Left kidney (tissue), 2 donors: Measurements from ENCODE around the gene AQP3. TPM values are rescaled to one million over a fixed set of nuclear protein-coding genes. Genes with fewer than 3 reads are reported as not detected.
"Not testable (repeated sequence)": the region's sequence is repeated elsewhere in the genome, so short reads cannot be mapped to it uniquely, and the experiment has no call there.

Source experiments
- DNase-seq: peaks from one replicate; pipeline ENCODE4 v3.0.0-alpha.2; 2013
- polyA plus RNA-seq: library from polyadenylated mRNA; unstranded; fragments of 120-200 nt; gene quantifications from one replicate; pipeline ENCODE4 v1.2.1, GENCODE V29; 2013; ENCODE audit not compliant: insufficient read length

Gene AQP3
- polyA plus RNA-seq, 1 donor = 30.7 TPM

- DNase-seq = no peak
These were observed 3.8 kb downstream of the AQP3 start for GRCh38 chr9:33443464-33444154.

GRCh38 chr9:33443047-33443446, 4.3 kb downstream of the AQP3 start:
- DNase-seq = no peak

GRCh38 chr9:33442125-33442524, 5.3 kb downstream of the AQP3 start:
- DNase-seq = no peak

DNA sequence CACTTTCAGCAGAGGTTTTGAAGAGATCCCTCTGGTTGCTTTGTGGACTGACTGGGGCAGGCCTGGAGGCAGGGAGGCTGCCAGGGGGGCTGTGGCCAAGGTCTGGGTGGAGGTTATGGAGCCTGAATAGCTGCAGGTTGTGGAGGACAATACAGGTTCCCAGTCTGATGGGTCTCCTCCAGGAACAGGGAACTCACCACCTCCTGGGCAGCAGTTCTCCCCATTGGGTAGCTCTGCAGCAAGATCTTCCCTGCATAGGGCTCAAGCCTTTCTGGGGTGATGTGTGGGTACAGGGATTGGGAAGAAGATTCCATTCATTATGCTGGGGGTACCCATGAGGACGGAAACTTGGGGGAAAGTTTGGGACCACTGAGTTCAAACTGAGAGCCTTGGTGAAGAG, 6.8 kb downstream of the AQP3 start:
- no peak for DNase-seq

GRCh38 chr9:33440204-33440603, 7.2 kb downstream of the AQP3 start:
- DNase-seq = no peak

DNA sequence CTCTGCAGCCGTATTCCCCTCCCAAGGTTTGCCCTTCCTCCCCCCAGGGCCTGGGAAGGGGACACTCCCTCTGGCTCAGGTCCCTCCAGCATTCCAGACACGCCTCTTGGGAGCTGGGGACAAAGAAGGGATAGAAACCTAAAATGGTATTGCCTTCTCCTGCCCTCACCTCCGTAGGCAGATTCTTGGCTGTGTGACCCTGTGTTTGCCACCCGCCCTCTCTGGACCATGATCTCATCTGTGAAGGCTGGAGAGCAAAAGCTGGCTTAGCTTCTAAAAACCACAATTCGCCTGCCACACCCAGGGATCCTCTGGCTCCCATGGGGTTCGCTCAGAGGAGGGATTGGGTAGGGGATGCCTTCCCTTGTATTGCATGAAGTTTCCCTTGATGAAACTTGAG, 7.7 kb downstream of the AQP3 start:
- no peak for DNase-seq

GRCh38 chr9:33438926-33439680, 8.3 kb downstream of the AQP3 start:
- no peak for DNase-seq

- DNase-seq = no peak
These were observed 9.5 kb downstream of the AQP3 start for GRCh38 chr9:33437898-33438297.

GRCh38 chr9:33437205-33437604, 10.2 kb downstream of the AQP3 start:
- no peak for DNase-seq

- DNase-seq = no peak
These were observed 10.9 kb downstream of the AQP3 start for GRCh38 chr9:33436445-33436844.

GRCh38 chr9:33435821-33436277, 11.5 kb downstream of the AQP3 start:
- no peak for DNase-seq

DNA sequence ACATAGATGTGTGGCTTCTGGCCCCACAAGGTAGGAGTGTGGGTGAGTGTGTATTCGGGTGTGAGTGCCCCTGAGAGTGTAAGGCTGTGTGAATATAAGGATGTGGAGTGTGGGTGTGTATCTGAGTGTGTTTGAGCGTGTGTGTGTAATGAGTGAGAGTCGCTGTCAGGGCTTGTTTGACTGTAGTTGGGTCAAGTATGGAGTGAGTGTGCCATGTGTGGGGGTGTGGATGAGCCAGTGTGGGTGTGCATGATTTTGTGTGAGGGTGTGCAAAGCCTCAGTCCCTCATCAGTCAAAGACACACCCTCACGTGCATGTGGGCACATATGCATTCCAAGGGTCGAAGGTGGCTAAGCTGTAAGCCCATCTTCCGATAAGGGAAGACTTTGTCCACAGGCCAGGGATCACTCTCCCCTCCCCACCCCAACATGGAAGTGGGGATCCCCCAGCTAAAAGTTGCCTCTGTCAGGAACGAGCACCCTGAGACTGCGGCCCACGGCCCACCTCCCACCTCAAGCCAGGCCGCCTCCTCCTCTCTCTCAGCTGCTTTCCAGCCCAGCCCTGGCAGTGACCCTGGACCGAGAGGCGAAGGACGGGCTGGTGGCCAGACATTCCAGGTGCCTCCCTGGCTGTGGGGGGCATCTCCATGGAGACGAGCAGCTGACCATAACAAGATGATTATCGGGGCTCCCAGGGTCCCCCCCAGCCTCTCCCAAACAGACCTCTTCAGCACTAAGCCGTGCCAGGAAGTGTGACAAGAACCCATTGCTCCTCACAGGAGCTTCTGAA, 12.9 kb downstream of the AQP3 start:
- DNase-seq = no peak

DNA sequence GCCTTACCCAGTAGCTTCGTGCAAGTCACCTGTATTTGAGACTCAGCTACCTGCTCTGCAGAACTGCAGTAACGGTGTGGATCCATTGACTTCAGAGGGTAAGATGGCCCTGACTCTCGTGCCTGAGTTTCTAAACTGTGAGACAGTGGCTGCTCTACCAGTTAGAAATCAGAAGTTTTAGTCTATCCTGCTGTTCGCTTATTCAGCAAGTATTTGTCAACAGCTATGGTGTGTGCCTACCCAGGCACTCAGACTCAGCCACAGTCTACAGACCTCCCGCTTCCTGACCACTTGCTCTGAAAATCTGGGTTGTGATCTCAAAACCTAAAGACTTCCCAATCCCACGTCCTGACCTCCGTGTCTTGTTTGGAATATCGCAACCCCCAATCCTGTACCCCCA, 13.5 kb downstream of the AQP3 start:
- DNase-seq = no peak

- no peak for DNase-seq
These were observed 16.0 kb downstream of the AQP3 start for GRCh38 chr9:33431420-33431819.

DNA sequence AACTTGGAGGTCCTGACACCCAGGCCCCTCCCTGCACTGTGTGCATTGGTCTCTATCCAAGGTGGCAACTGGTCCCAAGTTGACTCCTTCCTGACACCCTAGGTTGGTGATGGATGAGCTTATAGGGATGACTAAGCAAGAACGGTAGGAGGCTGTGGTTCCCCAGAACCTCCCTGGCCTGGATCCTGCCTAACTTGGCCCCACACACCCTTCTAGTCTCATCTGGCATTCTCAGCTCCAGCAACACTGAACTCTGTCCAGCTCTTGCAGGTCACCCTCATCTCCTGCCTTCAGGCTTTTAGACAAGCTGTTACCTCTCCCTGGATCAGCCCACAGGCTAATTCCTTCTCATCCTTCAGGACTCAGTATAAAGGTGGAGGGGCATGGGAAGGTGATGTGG, 16.5 kb downstream of the AQP3 start:
- no peak for DNase-seq

DNA sequence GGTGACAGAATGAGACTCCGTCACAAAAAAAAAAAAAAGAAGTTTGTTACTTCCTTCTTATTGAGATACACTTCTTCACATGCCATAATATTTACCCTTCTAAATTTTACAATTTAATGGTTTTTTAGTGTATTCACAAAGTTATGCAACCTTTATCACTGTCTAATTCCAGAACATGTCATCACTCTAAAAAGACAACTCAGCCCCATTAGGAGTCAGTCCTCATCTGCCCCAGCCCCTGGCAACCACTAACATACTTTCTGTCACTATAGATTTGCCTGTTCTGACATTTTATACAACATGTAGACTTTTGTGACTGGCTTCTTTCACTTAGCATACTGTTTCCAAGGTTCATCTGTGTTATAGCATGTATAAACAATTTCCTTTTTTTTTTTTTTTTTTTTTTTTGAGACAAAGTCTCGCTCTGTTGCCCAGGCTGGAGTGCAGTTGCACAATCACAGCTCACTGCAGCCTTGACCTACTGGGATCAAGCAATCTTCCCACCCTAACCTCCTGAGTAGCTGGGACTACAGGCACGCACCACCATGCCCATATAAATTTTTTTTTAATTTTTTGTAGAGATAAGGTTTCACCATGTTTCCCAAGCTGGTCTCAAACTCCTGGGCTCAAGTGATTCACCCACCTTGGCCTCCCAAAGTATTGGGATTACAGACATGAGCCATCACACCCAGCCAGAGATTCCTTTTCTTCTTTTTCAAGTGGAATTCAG, 18.0 kb downstream of the AQP3 start:
- no peak for DNase-seq

GRCh38 chr9:33426843-33427293, 20.5 kb downstream of the AQP3 start:
- no peak for DNase-seq

DNA sequence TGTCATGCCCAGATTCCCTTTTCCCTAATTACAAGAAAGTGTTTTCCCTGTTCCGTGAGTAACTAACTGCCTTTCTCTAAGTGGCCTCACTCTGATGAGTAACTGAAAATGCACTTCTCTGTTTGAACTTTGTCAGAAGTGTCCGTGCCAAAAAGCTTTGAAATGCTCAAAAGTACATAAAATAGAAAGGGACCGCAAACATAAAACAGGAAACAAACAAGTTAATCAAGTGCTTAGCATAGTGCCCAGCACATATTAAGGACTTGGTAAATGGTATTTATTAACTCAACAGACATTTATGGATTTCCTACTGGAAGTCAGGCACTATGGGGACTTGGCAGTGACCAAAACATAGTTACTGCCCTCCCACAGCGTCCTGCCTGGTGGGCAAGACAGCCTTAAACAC, 22.3 kb downstream of the AQP3 start:
- DNase-seq = no peak

- DNase-seq = not testable (repeated sequence)
These were observed 22.9 kb downstream of the AQP3 start for GRCh38 chr9:33424492-33424891.

GRCh38 chr9:33424043-33424442, 23.4 kb downstream of the AQP3 start:
- not testable (repeated sequence) for DNase-seq

GRCh38 chr9:33419708-33420303, 27.6 kb downstream of the AQP3 start:
- no peak for DNase-seq

DNA sequence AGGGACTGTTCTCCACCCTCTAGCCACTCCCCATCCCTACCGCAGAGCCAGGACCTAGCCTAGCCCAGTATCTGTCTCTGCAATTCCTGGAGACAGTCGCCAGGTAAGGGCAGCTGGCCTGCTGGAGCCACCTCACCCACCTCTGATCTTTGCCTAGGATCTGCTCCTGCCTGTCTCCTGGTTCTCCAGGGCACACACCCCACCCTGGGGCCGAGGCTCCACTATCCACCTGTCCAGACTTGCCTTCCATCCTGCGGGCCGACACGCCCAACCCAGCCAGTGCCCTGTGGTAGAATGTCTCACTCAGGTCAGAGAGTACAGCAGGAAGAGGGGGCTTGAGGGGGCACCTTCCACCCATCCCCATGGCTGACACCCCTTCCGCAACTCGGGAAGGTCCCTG, 29.3 kb downstream of the AQP3 start:
- no peak for DNase-seq
